Measurements from ENCODE around the gene SORT1. TPM values are rescaled to one million over a fixed set of nuclear protein-coding genes. Genes with fewer than 3 reads are reported as not detected.
A peak's percentile ranks its signal among the peaks of the same experiment; 100 is the strongest.

The SORT1 gene
- total RNA-seq, 1 donor, result 38.4 TPM

- no peak for DNase-seq (ENCODE audit: low read depth)
- H3K4me3 ChIP-seq (ENCODE audit: low read depth, low read length), result no peak overlapping the region
- no peak for TF ChIP-seq CTCF (IDR thresholded peaks at IDR 0.05; ENCODE audit: insufficient read depth, low read depth, low read length)
Measured at GRCh38 chr1:109267743-109268300, 129.9 kb downstream of the SORT1 start.

- no peak for DNase-seq (ENCODE audit: low read depth)
- TF ChIP-seq CTCF (IDR thresholded peaks at IDR 0.05; ENCODE audit: insufficient read depth, low read depth, low read length), result no peak
- H3K4me3 ChIP-seq (ENCODE audit: low read depth, low read length), result no peak overlapping the region
Measured at GRCh38 chr1:109266965-109267364, 130.8 kb downstream of the SORT1 start.

GRCh38 chr1:109265741-109266330, 131.9 kb downstream of the SORT1 start:
- no peak overlapping the region for H3K4me3 ChIP-seq (ENCODE audit: low read depth, low read length)
- TF ChIP-seq CTCF (IDR thresholded peaks at IDR 0.05; ENCODE audit: insufficient read depth, low read depth, low read length), result no peak
- no peak for DNase-seq (ENCODE audit: low read depth)

GRCh38 chr1:109265016-109265415, 132.7 kb downstream of the SORT1 start:
- H3K4me3 ChIP-seq (ENCODE audit: low read depth, low read length), result no peak overlapping the region
- no peak for TF ChIP-seq CTCF (IDR thresholded peaks at IDR 0.05; ENCODE audit: insufficient read depth, low read depth, low read length)
- no peak for DNase-seq (ENCODE audit: low read depth)

GRCh38 chr1:109264379-109264755, 133.4 kb downstream of the SORT1 start:
- TF ChIP-seq CTCF (IDR thresholded peaks at IDR 0.05; ENCODE audit: insufficient read depth, low read depth, low read length), result no peak
- DNase-seq (ENCODE audit: low read depth), result no peak
- H3K4me3 ChIP-seq (ENCODE audit: low read depth, low read length), result no peak overlapping the region

GRCh38 chr1:109263597-109264378, 133.9 kb downstream of the SORT1 start:
- DNase-seq (ENCODE audit: low read depth), result peak; percentile 87
- no peak overlapping the region for H3K4me3 ChIP-seq (ENCODE audit: low read depth, low read length)
- peak; percentile 100 for TF ChIP-seq CTCF (IDR thresholded peaks at IDR 0.05; ENCODE audit: insufficient read depth, low read depth, low read length)
